HFFc6 (cell line): ENCODE measurements around the gene CSNK2B. TPM values are rescaled to one million over a fixed set of nuclear protein-coding genes. Genes with fewer than 3 reads are reported as not detected.

Source experiments
- DNase-seq: peaks from one replicate; pipeline ENCODE4 v3.0.0-alpha.2; 2018
- H3K27ac Mint-ChIP-seq: 2 replicates; pipeline ENCODE4 v1.8.0; 2020; ENCODE audit warnings: mild to moderate bottlenecking, mixed read lengths
- H3K27me3 Mint-ChIP-seq: 2 replicates; pipeline ENCODE4 v1.8.0; 2021; ENCODE audit warnings: mild to moderate bottlenecking, moderate library complexity, mixed read lengths; ENCODE audit not compliant: insufficient read depth
- H3K36me3 Mint-ChIP-seq: 2 replicates; pipeline ENCODE4 v1.8.0; 2021; ENCODE audit warnings: low read depth, mixed read lengths
- H3K4me1 Mint-ChIP-seq: 2 replicates; pipeline ENCODE4 v1.8.0; 2020; ENCODE audit warnings: low read depth, mixed read lengths
- H3K4me3 Mint-ChIP-seq: 2 replicates; pipeline ENCODE4 v1.8.0; 2020; ENCODE audit warnings: mild to moderate bottlenecking, moderate library complexity, mixed read lengths
- H3K9me3 Mint-ChIP-seq: 2 replicates; pipeline ENCODE4 v1.8.0; 2020; ENCODE audit warnings: mild to moderate bottlenecking, mixed read lengths
- CTCF ChIP-seq: fragments of 200-600 bp; sonication (generic); IDR thresholded peaks from 2 replicates; pipeline ENCODE4 v1.5.0; 2021; ENCODE audit warnings: antibody characterized with exemption, mild to moderate bottlenecking
- long read RNA-seq: library from polyadenylated mRNA; unstranded; transcript quantifications from one replicate; pipeline ENCODE4 v2.0.0, GENCODE V29; 2019
- total RNA-seq, 6 experiments: library from RNA; stranded (reverse); fragmentation: NEBNext Ultra II Directional; extraction: Animal tissue kit (Norgen Biotek cat#: 25700); gene quantifications; 2 replicates in 1 of 6; 3 replicates in 5 of 6; pipeline ENCODE4 v1.2.3, GENCODE V29; 2021

CSNK2B gene
- total RNA-seq: 100 to 1,000 TPM; 200 to 255 (median 225) TPM
- long read RNA-seq, transcript CSNK2B-203 (7 exons, 948 nt): major isoform, 227 of 234 reads
- long read RNA-seq, partial matches to known transcripts: 3 of 234 reads
- long read RNA-seq, other reads (novel, unspliced or antisense): 4 of 234 reads

DNA sequence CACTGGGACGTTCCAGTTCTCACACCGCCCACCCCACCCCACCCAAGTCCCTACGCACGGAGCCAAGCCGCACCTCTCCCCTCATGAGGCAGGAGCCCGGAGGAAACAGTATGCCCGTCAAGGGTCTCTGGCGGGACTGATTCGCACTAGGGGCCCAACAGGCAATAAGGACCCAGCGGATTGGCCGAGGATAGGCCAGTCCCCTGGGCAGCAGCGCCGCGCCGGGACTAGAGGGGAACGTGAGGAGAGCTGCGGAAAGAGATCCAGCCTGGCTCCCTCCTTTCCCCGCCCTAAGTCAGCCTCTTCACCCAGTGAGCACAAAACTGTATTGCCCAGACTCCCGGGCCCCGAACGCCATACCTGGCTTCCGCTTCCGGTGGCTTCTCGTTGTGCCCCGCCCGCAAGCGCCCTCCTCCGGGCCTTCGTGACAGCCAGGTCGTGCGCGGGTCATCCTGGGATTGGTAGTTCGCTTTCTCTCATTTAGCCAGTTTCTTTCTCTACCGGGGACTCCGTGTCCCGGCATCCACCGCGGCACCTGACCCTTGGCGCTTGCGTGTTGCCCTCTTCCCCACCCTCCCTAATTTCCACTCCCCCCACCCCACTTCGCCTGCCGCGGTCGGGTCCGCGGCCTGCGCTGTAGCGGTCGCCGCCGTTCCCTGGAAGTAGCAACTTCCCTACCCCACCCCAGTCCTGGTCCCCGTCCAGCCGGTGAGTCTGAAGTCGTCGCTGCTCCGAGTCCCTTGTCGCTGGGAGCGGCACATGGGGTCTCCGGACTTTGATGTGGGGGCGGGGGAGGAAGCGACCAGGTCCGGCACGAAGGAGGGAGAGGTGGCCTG, at the start of gene CSNK2B:
Gene CSNK2B (plus strand): TSS at position 580 of the 836 bp plus-strand sequence. CDS start 752 bp downstream, outside the sequence.
- Mint-ChIP-seq H3K4me3 (peak within 1 kb of the TSS; percentile 95), H3K36me3 (peaks cover 46% of the 10 kb centered on the region), H3K27me3 (peaks cover 4% of the 10 kb centered on the region), H3K4me1 (peaks cover 70% of the 10 kb centered on the region), H3K27ac (peak within 1 kb of the TSS; percentile 98), H3K9me3 (no peaks in the 10 kb centered on the region)
- peak; percentile 47 for TF ChIP-seq CTCF
- peak; percentile 97 for DNase-seq

GRCh38 chr6:31617010-31617409, 48.9 kb upstream of the CSNK2B start:
- Mint-ChIP-seq H3K9me3 (no peaks in the 10 kb centered on the region), H3K36me3 (peaks cover 11% of the 10 kb centered on the region), H3K4me3 (no peak overlapping the region), H3K27ac (no peak overlapping the region), H3K4me1 (peaks cover 11% of the 10 kb centered on the region), H3K27me3 (peaks cover 6% of the 10 kb centered on the region)
- TF ChIP-seq CTCF: no peak
- DNase-seq: no peak

DNA sequence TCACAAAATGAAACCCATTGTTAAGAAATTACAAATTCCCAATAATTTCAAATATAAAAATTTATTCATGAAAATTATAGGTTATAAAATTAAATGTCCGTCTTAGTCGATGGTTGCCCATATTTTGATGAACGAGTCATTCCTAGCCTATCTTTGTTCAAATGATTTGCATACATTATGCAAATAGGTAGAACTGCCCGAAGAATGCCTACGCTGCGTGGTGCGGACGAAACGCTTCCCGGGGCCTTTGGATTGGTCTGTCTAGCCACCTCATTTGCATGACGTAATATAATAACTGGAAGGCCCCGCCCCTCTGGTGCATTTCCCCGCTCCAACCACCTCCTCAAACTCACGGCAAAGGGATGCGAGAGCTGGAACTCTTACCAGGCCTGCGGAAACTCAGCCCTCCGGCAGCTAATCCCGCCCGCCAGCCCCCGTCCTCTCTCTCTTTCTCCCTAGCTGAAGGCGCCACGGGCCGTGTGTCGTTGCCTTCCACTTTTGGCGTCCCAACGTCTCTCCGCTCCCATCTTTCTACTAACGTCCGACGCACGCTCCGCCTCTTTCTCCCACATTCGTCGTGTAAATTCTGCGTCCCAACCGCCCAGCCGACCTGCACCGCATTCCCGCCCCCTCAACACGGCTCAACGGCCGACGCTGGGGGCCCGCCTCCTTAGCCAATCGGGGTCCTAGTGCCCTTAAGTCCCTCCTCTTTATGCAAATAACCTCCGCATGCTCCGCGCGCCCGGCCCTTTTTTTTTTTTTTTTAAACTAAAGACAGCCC, 45.9 kb upstream of the CSNK2B start:
- no peaks in the 10 kb centered on the region for H3K9me3 Mint-ChIP-seq
- no peak for TF ChIP-seq CTCF
- DNase-seq: peak; percentile 98
- H3K4me3 Mint-ChIP-seq: peak overlapping the region; percentile 97
- peaks cover 31% of the 10 kb centered on the region for H3K36me3 Mint-ChIP-seq
- peak overlapping the region; percentile 100 for H3K27ac Mint-ChIP-seq
- peaks cover 4% of the 10 kb centered on the region for H3K27me3 Mint-ChIP-seq
- H3K4me1 Mint-ChIP-seq: peaks cover 21% of the 10 kb centered on the region

GRCh38 chr6:31620586-31621319, 45.1 kb upstream of the CSNK2B start, which contains the start of gene PRRC2A:
Gene PRRC2A (plus strand): TSS chr6:31620715. CDS start chr6:31622790, 2,075 bp downstream.
- no peak for TF ChIP-seq CTCF
- H3K27ac Mint-ChIP-seq: peak within 1 kb of the TSS; percentile 100
- peak within 1 kb of the TSS; percentile 97 for H3K4me3 Mint-ChIP-seq

More at GRCh38 chr6:31620586-31621319, 45.1 kb upstream of the CSNK2B start, which contains the start of gene PRRC2A:
- Mint-ChIP-seq H3K4me1 (peaks cover 21% of the 10 kb centered on the region), H3K36me3 (peaks cover 35% of the 10 kb centered on the region), H3K27me3 (peaks cover 4% of the 10 kb centered on the region), H3K9me3 (no peaks in the 10 kb centered on the region)
- no peak for DNase-seq
